ENCODE data around the gene NT5DC4.
A peak's percentile ranks its signal among the peaks of the same experiment; 100 is the strongest.

The NT5DC4 gene

GRCh38 chr2:112720785-112721184, at the start of gene NT5DC4:
Gene NT5DC4, plus strand, starts transcription at chr2:112721020. Its CDS starts 60 bp downstream, at chr2:112721080.
- no peak for DNase-seq (ENCODE audit: low read depth in 2 of 2, low spot score in 1 of 2)

DNA sequence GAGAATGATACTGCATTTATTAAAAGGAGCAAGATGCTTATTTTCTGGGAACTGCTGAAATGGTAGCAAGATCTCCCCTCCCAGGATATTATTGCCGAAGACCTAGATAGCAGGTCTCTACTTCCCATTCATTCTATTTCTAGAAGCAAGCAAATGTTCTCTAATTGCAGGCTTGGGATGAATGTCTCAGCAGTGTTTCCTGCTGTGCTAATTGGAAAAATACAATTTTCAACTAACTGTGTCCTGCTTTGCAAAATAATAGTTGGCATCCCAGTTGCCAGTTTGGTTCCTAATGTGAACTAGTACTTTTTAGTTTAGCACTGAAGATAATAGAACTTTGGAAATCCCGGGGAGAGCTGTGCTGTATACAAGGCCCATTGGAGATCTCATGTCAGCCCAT, 49.0 kb upstream of the NT5DC4 start:
- no peak for DNase-seq (ENCODE audit: low read depth in 2 of 2, low spot score in 1 of 2)

DNA sequence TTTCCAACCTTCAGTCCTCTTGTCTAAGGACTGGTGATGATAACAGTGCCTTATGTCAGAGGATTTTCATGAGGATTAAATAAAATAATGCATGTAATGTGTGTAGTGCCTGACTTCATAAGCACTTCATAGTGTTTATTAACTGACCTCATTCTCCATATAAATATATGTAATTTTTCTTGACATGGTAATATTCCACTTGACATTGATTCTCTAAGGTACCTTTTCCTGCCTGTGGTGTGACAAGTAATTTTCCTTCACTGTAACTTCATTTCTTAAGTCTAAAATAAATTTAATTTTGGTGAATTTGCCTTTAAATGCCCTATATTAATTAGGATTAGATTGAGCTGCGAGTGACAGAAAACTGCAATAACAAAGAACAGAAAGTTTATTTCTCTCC, 47.8 kb upstream of the NT5DC4 start:
- DNase-seq (ENCODE audit: low read depth in 2 of 2, low spot score in 1 of 2) = no peak

DNA sequence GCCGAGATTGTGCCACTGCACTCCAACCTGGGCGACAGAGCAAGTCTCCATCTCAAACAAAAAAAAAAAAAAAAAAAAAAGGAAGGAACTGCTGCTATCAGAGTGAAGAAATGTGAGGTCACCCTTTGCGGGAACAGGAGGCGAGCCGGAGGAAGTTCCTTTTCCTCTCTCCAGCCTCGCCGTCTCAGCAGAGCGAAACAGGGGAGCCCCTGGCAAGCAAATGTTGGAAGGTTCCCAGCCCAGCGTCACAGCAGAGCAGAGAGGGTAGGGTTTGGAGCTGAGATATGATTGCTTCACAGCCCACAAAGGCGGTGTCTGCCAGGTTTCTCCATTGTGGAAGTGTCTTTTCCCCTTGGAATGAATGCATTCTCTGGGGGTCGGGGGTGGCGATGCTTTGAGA, 46.6 kb upstream of the NT5DC4 start:
- DNase-seq (ENCODE audit: low read depth in 2 of 2, low spot score in 1 of 2) = no peak

DNA sequence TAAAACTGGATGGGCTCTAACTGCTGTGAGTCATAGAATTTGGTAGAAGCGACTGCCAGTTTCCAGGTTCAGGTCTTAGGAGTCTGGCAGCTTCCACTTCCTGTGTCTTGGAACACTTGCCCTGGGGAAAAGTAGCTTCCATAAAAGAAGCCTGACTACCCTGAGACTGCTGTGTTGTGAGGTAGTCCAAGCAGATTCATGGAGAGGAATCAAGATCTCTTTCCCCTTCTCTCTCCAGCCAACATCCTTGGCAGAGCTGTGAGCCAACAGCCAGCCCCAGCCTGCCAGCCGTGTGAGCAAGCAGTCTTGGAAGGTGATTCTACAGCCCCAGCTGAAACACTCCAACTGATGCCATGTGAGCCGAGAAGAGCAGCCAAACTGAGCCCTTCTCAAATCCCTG, 41.3 kb upstream of the NT5DC4 start:
- no peak for DNase-seq (ENCODE audit: low read depth in 2 of 2, low spot score in 1 of 2)

GRCh38 chr2:112680666-112681101, 40.1 kb upstream of the NT5DC4 start:
- DNase-seq (ENCODE audit: low read depth in 2 of 2, low spot score in 1 of 2) = no peak

DNA sequence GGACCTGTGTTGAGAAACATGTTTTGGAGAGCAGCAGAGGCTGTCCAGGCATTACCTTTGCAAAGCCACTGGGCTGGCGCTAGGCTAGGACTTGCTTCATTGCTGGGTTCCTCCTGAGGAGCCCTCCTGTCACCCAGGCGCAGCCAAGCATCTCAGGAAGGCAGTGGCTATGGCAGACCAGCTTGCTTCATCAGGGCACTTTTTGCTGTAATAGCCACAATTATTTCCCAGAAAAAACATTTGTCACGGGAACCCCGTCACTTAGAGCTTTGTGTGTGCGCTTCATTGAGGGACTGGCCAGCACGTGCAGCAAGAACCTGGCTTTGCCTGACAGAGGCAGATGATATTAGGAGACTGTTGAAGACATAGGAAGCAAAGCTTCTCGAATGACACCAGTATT, 38.7 kb upstream of the NT5DC4 start:
- DNase-seq (ENCODE audit: low read depth in 2 of 2, low spot score in 1 of 2) = no peak

DNA sequence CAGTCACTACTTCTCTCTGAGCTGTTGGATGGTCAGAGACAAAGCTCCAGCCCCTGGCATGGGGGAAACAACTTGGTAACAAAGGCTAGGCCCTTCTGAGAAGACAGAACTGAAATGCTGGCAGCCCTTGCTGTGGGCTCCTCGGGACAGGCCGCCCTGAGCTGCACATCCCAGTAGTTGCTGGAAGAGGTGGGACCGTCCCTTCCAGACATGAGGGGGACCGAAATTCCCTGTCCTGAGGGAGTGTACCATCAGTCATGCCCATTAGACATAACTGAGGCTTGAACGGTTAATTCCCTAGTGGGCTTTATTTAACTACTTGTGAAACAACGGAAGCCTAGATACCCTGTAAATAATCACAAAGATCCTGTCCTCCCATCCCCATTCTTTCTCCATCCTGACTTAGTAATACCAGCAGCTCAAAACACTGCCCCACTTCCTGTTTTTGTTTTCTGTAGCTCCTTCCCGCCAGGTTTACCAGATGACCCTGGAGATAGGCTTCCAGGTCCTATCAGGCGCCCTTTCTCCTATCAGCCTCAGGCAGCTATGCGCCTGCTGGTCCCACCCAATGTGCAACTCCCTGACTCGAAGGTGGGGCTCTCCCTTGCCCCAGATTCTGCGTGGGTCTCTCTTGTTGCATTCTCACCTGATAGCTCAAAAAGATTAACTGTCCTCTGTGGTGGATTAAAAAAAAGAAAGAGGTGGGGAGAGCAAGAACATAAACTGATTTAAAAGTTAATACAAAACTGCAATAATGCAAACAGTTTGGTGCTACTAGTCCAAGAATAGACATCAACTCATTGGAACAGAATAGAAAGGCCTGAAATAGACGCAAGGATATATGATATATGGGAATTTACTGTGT, 37.0 kb upstream of the NT5DC4 start:
- DNase-seq (ENCODE audit: low read depth in 2 of 2, low spot score in 1 of 2) = no peak

GRCh38 chr2:112684415-112684775, 36.4 kb upstream of the NT5DC4 start:
- no peak for DNase-seq (ENCODE audit: low read depth in 2 of 2, low spot score in 1 of 2)

DNA sequence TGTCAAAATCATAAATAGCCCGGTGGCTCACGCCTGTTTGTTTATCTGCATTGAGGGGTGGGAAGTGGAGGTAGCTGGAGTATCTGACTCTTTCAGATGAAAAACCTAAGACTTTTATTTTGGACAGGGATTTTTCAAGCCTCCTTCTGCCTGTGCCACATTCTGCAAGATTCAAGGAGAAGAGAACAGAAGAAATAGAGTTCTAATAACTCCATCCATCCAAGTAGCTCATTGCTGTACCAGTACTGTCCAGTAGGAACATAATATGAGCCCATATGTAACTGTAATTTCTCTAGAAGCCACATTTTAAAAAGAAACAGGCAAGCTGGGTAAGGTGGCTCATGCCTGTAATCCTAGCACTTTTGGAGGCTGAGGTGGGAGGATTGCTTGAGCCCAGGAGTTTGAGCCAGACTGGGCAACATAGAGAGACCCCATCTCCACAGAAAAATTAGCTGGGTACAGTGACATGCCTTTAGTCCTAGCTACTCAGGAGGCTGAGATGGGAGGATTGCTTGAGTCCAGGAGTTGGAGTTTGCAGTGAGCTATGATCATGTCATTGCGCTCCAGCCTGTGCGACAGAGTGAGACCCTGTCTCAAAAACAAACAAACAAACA, 35.4 kb upstream of the NT5DC4 start:
- no peak for DNase-seq (ENCODE audit: low read depth in 2 of 2, low spot score in 1 of 2)

DNA sequence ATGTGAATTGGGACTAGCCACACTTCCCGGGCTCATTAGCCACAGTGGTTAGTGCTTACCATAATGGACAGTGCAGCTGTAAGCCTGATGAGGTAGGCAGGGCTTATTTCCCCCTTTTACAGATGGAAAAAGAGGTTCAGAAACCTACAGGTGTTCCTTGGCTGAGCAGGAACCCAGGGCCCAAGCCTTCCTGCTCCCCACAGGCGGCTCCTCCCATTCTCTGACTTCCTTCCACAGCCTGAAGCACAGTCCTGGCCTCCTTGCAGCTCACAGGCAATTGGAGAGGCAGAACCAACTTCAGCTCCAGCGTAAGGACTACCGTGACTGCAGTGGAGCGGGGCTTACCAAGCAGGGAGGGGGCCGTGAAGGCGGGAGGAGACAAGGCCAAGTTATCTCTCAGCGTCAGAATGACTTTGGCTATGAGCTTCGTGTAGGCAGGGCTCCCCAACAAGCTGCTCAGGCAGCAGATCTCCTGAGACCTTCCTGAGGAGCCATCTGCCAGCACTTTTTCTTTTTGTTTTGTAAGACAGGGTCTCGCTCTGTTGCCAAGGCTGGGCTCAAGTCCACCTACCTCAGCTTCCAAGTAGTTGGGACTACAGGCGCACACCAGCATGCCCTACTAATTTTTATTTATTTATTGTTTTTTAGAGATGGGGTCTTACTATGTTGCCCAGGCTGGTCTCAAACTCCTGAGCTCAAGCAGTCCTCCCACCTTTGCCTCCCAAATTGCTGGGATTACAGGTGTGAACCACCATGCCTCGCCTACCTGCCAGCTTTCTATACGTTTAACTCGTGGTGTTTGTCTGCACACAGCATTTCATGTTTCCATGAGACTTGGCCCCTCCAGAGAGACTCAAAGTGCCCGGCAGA, 34.2 kb upstream of the NT5DC4 start:
- DNase-seq (ENCODE audit: low read depth in 2 of 2, low spot score in 1 of 2) = no peak

DNA sequence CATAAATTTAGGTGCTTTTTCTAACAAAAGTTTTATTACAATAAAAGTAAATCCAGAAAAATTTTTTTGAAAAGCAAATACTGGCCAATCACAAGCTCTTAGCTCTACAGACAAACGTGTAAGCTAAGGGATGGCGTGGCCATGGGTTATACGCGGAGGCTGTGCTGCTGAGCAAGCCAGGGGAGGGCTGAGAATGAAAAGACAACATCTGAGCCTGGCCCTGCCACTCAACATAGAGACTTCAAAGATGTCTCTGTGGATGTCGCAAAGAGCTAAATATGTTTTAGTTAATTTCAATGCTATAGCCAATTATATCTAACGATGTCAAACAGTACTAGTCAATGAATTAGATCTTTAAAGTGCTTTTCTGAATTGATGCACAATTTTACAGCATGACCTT, 33.3 kb upstream of the NT5DC4 start:
- no peak for DNase-seq (ENCODE audit: low read depth in 2 of 2, low spot score in 1 of 2)

DNA sequence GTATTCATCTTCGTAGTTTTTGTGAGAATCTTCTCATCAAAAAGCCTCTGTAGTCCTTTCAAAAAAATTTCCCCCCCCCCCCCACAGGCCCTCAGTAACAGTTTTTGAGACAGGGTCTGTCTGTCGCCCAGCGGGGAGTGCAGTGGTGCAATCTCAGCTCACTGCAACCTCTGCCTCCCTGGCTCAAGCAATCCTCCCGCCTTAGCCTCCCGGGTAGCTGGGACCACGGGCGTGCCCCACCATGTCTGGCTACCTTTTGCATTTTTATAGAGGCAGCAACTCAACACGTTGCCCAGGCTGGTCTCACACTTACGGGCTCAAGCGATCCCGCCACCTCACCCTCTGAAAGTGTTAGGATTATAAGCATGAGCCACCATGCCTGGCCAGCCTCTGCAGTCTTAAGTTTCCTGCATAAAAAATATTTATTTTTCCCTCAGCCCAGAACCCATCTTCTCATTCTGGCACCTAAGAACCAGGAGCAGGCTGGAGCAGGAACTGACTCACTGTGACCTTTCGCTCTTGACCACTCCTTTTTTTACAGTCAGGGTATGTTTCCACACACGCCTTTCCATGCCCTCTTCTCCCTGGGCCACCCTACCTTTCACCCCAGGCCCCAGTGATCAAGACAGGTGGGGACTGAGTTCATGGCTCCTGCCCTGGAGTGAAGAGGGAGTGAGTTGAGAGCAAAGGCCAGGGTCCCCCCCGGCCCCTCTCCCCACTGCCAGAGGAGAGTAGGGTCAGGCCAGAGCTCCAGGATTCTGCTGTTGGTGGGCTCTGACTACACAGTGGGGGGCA, 32.5 kb upstream of the NT5DC4 start:
- DNase-seq (ENCODE audit: low read depth in 2 of 2, low spot score in 1 of 2) = no peak

GRCh38 chr2:112690853-112691401, 29.9 kb upstream of the NT5DC4 start:
- DNase-seq (ENCODE audit: low read depth in 2 of 2, low spot score in 1 of 2) = peak; percentile 32 to 45

DNA sequence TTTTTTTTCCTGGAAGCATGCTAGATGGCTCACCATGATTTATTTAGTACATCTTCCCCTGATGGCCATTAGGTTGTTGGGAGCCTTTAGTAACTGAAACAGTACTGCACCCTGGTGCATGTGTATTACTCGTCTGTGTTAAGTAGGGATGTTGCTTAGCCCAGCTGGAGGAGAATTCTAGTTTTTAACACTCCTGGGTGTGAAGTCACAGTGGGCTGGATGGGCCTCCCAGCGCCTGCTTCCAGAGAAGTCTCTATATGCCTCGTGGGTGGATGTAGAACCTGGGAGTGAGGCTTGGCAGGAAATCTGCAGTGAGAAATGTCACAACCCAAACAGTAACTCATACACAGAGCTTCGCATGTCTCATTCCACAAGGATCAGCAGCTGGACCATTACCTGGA, 28.9 kb upstream of the NT5DC4 start:
- DNase-seq (ENCODE audit: low read depth in 2 of 2, low spot score in 1 of 2) = no peak

GRCh38 chr2:112692495-112692911, 28.3 kb upstream of the NT5DC4 start:
- DNase-seq (ENCODE audit: low read depth in 2 of 2, low spot score in 1 of 2) = peak in 1 of 2 donors; percentile 6

DNA sequence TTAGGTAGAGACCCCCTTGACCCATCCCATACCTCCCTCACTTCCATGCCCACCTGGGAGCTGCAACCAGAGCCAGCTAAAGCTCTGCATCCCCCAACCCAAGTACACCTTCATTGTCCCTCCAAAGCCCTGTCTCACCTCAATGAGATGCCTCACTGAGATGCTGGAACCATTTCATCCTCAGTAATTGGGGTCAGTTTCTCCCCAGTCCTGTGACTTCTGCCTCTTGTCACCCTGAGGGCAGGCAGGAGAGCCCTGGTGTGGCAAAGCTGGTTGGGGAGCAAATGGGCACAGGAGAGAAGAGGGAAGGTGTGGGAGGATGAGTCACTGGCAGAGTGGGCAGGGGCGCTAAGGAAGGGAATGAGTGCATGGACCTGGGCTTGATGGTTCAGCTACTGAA, 27.9 kb upstream of the NT5DC4 start:
- DNase-seq (ENCODE audit: low read depth in 2 of 2, low spot score in 1 of 2) = no peak

- no peak for DNase-seq (ENCODE audit: low read depth in 2 of 2, low spot score in 1 of 2)
Measured at GRCh38 chr2:112693596-112693995, 27.2 kb upstream of the NT5DC4 start.

DNA sequence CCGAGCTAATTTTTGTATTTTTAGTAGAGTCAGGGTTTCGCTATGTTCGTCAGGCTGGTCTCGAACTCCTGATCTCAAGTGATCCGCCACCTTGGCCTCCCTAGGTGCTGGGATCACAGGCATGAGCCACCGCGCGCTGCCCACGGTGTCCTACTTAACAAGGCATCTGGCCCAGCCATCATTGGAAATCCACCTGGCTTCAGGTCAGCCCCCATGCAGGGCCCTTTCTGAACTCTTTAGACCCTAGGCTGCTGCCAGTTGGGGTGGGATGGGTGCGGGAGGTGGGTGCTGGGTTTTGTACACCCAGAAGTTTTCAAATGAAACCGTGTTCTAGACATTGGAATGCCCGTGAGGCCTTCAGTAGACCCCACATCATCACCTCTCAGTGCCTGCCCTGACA, 26.6 kb upstream of the NT5DC4 start:
- DNase-seq (ENCODE audit: low read depth in 2 of 2, low spot score in 1 of 2) = no peak

DNA sequence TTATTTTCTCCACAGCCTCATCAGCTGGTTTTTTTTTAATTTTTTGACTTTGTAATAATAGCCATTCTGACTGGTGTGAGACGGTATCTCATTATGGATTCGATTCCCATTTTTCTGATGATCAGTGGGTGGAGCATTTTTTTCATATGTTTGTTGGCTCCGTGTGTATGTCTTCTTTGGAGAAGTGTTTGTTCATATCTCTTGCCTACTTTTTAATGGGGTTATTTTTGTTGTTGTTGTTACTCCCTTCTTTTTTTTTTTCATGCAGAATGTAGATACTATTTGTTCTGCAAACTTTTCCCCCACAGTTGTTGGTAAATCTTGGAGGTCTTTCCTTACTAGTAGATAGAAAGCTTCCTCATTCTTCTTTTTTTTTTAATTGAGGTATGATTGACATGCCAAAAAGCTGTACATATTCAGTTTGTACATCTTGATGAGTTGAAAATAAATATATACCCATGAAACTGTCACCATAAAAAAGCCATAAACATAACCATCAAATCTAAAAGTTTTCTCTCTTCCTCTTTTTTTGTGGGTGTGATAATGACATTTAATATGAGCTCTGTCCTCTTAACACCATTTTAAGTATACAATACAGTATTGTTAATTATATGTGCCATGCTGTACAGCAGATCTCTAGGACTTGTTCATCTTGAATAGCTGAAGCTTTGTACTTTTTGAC, 21.8 kb upstream of the NT5DC4 start:
- no peak for DNase-seq (ENCODE audit: low read depth in 2 of 2, low spot score in 1 of 2)
